Endothelial cell of hepatic sinusoid (primary cell): ENCODE results near the gene MLXIPL.
"Not testable (repeated sequence)": the region's sequence is repeated elsewhere in the genome, so short reads cannot be mapped to it uniquely, and the experiment has no call there.

ENCODE experiments used
- in situ Hi-C: cut with HindIII; loops from 2 replicates; pipeline ENCODE4 v1.10.0; 2017; ENCODE audit warnings: low sequenced_read_pairs

Gene MLXIPL

DNA sequence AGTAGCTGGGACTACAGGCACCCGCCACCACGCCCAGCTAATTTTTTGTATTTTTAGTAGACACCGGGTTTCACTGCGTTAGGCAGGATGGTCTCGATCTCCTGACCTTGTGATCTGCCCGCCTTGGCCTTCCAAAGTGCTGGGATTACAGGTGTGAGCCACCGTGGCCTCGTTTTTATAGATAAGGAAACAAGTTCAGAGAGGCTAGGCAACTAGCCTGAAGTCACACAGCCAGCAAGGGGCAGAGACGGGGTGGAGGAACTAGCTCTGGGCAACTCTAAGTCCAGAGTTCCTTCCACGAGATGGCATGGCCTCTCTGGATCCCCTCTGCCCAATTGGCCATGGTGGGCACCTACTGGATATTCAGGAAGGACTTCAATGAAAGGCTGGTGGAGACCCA, 9.4 kb downstream of the MLXIPL start:
- in situ Hi-C loops: not testable (repeated sequence)

DNA sequence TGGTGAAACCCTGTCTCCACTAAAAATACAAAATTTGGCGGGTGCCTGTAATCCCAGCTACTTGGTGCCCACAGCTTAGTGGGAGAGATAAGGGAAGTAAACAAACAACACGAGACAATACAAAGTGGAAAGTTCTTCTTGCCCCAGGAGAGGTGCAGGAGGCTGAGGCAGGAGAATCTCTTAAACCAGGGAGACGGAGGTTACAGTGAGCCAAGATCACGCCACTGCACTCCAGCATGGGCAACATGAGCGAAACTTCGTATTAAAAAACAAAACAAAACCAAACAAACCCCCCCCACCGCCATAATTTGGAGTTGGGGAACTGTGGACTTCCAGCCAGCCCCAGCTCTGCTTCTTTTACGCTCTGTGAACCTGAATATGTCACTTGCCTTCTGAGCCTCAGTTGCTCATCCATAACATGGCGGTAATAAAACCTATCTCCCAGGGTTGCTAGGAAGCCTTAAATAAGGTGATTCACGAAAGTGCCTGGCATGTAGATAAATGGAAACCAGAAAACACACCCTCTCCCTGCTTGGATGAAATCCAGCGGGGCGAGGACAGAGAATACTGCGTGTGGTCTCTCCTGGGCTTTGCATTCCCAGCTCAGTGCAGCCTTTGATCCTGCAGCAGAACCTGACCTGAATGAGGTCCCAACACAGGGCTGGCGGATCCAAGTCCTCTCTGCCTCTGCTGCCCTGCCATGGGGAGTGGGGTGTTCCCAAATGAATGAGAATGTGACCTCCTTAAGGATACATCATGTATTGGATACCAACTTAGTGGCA, 10.2 kb downstream of the MLXIPL start:
- in situ Hi-C loops: no loop called here

GRCh38 chr7:73612598-73613269, 11.6 kb downstream of the MLXIPL start:
- in situ Hi-C loops: no loop called here

DNA sequence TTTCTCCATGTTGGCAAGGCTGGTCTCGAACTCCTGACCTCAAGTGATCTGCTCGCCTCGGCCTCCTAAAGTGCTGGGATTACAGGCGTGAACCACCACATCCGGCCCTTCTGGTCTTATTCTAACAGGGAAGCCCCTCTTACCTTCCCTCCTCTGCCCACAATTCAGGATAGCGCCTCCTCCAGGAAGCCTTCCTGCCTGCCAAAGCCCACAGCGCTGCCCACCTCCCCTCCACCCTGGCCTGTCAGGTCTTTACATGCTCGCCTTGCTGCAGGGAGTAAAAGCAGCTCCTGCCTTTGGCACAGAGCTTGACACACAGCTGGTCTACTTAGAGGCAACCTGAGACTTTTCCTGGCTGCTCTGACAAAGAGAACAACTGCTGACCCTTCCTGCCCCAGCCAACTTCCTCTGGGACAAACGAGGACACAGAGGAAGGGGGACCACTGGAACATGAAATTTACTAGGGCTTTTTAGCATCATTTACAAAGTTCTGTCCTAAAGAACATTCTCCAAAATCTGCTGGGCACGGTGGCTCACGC, 13.2 kb downstream of the MLXIPL start:
- in situ Hi-C loops: no loop called here

- in situ Hi-C loops: no loop called here
These were observed 14.2 kb downstream of the MLXIPL start for GRCh38 chr7:73610105-73610504.

- in situ Hi-C loops: not testable (repeated sequence)
These were observed 16.7 kb downstream of the MLXIPL start for GRCh38 chr7:73607692-73607983.

GRCh38 chr7:73606801-73607691, 17.3 kb downstream of the MLXIPL start:
- in situ Hi-C loops: no loop called here

- in situ Hi-C loops: no loop called here
These were observed 18.6 kb downstream of the MLXIPL start for GRCh38 chr7:73605601-73606220.

GRCh38 chr7:73602721-73603651, 21.3 kb downstream of the MLXIPL start:
- in situ Hi-C loops: loop anchor here (5.0 kb wide), 3 partner anchors 69 to 124 kb away; partner anchors contain the start of gene BAZ1B

DNA sequence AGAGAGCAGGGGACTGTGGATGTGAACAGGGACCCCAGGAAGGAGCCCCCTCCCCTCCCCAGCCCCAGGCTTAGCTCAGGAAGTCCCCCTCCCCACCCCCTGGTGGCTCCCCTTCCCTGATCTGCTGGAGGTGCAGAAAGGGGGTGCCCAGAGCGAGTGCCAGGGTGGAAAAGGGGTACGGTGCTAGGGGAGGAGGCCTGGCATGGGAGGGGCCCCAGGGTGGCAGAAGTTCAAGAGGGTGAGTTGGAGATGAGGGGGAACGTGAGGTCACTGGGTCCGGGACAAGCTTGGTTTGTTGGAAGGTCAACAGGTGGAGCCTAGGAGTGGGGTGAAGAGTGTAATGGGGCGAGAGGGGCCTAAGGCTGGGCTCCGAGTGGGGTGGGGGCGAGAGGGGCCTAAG, 24.4 kb downstream of the MLXIPL start:
- in situ Hi-C loops: loop anchor here (5.0 kb wide), 3 partner anchors 72 to 127 kb away; partner anchors contain the start of gene BAZ1B

GRCh38 chr7:73599151-73599882, 25.0 kb downstream of the MLXIPL start:
- in situ Hi-C loops: no loop called here

DNA sequence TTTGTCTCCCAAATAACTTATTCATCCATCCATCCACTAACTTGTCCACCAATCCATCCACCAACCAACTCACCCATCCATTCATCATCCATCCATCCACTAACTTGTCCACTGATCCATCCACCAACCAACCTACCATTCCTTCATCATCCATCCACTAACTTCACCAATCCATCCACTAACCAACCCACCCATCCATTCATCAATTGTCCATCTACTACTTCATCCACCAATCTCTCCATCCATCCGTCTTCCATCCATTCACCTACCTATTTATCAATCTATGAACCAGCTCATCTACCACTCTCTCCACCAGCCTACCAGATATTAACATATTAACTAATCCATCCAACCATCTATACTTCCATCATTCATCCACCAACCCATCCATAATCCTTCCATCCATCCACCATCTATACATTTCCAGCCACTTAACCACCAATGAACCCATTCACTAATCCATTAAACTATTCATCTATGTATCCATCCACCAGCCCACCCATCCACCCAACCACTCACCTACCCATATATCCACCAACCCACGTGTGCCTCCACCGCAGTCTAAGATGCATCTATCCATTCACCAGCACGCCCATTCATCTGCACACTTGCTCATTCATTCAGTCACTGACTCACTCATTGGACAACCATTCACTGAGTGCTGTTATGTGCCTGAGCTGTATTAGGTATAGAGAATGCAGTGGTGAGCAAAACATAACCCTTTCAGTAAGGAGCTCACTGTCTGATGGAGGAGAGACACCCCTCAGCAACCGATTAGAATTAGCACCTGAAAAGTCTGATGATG, 26.1 kb downstream of the MLXIPL start:
- in situ Hi-C loops: no loop called here

GRCh38 chr7:73596191-73597065, 27.9 kb downstream of the MLXIPL start:
- in situ Hi-C loops: no loop called here

DNA sequence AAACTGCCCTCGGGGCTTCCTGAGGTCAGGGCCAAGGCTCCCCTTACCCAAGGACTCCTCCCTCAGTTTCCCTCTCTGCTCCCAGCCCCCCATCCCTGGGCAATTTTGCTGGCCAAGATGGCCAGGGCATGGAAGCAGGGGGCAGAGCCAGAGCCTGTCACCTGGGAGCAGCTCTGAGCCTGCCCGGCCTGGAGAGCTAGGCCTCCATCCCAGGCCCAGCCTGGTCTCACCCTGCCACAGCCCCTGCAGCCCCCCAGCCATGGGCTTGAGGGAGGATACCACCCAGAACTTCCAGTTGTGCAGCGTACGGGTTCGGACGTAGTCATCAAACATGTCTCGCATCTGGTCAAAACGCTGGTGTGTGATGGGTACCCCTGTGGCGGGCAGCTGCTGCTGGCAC, 29.0 kb downstream of the MLXIPL start:
- in situ Hi-C loops: no loop called here

DNA sequence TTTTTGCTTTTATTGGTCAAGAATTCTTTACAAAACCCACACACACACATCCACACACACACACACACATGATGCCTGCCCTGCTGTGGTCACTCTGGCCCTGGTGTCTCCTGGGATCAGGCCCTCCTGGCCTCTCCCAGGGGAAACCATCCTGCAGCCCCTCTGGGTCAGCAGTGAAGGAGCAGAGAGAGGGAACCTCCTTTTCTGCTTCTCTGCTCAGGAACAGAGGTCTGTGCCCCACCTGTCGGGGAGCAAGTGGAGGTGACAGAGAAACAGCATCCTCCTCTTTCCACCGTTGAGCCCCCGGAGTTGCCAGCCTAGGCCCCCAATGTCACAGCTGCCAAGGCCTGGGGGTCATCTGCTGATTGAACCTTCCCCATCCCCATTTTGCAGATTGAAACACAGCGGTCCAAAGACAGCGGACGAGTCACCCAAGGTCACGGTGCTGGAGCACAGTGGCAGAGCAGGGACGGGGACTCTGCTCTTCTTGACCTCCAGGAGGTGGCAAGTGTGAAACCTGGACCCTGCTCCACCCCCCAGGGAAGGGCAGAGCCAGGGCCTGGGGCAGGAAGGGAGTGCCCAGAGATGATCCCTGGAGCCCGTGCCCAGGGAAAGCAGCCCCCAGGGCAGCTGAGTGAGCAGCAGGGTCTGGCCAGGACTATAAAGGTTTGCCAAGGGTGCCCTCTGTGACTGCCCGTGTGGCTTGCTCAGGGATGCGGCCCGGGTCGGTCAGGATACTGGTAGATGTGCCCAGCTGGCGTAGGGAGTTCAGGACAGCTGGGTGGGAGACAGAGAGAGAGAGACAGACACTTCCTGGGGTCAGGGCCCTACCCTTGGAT, 30.9 kb downstream of the MLXIPL start:
- in situ Hi-C loops: no loop called here

DNA sequence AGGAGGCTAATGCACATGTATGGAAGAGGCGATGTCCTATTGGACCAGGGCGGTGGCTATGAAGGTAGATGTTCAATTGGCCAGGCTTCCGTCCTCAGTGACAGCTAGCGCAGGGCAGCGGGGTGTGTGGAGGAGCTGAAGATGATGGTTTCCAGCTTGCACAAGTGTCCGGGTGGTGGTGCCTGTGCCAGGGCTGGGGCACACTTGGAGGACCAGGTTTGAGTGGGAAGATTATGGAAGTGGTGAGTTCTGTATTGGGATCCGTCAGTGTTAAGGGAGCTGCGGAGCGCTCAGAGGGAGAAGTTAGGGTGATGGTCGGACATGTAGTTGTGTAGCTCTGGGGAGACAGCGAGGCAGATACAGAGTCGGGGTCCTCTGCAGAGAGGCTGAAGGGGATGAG, 37.4 kb downstream of the MLXIPL start:
- in situ Hi-C loops: no loop called here
